HG03139 (cell line): ENCODE data around the gene NUTF2.

Experiments used
- ATAC-seq: cut with Tn5 transposase; IDR thresholded peaks from one replicate; pipeline ENCODE4 v1.9.1; 2021; ENCODE audit not compliant: unreplicated experiment

The NUTF2 gene

GRCh38 chr16:67846320-67847063 is at the start of gene NUTF2:
NUTF2 (plus strand) TSS chr16:67846933; CDS start chr16:67865131, 18,198 bp downstream.
- ATAC-seq: peak; percentile 53

GRCh38 chr16:67800338-67800926 is 46.3 kb upstream of the NUTF2 start:
- ATAC-seq: no peak

- no peak for ATAC-seq
Measured at GRCh38 chr16:67801241-67801640, 45.5 kb upstream of the NUTF2 start.

GRCh38 chr16:67801883-67802282 is 44.9 kb upstream of the NUTF2 start:
- no peak for ATAC-seq

GRCh38 chr16:67803894-67804293 is 42.8 kb upstream of the NUTF2 start:
- no peak for ATAC-seq

- ATAC-seq: no peak
Measured at GRCh38 chr16:67804853-67805542, 41.7 kb upstream of the NUTF2 start.

- no peak for ATAC-seq
Measured at GRCh38 chr16:67805718-67806427, 40.9 kb upstream of the NUTF2 start.

- ATAC-seq: peak; percentile 83
Measured at GRCh38 chr16:67806428-67807147, 40.1 kb upstream of the NUTF2 start, which contains the start of the genes RANBP10 and TSNAXIP1. RANBP10 (minus strand) TSS chr16:67806560; CDS start chr16:67806536, 24 bp downstream. TSNAXIP1 (plus strand) TSS chr16:67806889; CDS start chr16:67807150, 261 bp downstream.

GRCh38 chr16:67807148-67807682 is 39.5 kb upstream of the NUTF2 start:
- ATAC-seq: no peak

- ATAC-seq: no peak
Measured at GRCh38 chr16:67811899-67812298, 34.8 kb upstream of the NUTF2 start.

GRCh38 chr16:67814567-67814966 is 32.2 kb upstream of the NUTF2 start:
- no peak for ATAC-seq

GRCh38 chr16:67820608-67821259 is 26.0 kb upstream of the NUTF2 start:
- no peak for ATAC-seq

GRCh38 chr16:67822511-67822910 is 24.2 kb upstream of the NUTF2 start:
- ATAC-seq: no peak

- ATAC-seq: no peak
Measured at GRCh38 chr16:67825119-67825518, 21.6 kb upstream of the NUTF2 start.

GRCh38 chr16:67825906-67826305 is 20.8 kb upstream of the NUTF2 start:
- no peak for ATAC-seq

- no peak for ATAC-seq
Measured at GRCh38 chr16:67828651-67829050, 18.1 kb upstream of the NUTF2 start.

- no peak for ATAC-seq
Measured at GRCh38 chr16:67833030-67833414, 13.7 kb upstream of the NUTF2 start.

- peak; percentile 87 for ATAC-seq
Measured at GRCh38 chr16:67833415-67834241, 13.1 kb upstream of the NUTF2 start.

- no peak for ATAC-seq
Measured at GRCh38 chr16:67834242-67834614, 12.5 kb upstream of the NUTF2 start.
